ENCODE data around the gene PDZD2.

GRCh38 chr5:31867219-31867618 lies 228.3 kb downstream of the PDZD2 start:
- TF ChIP-seq EP300 (IDR thresholded peaks at IDR 0.05) (no peak), CTCF (IDR thresholded peaks at IDR 0.05) (no peak), POLR2A (IDR thresholded peaks at IDR 0.05) (no peak)

Measured in stomach (tissue), 4 donors.